Activated CD4-positive, alpha-beta T cell treated with anti-CD3 and anti-CD28 coated beads, Interleukin-2, amount 10 ng/mL, durations not matched to agents 24 days and 14 days (primary cell): Measurements from ENCODE around the gene SUGCT. TPM values are rescaled to one million over a fixed set of nuclear protein-coding genes. Genes with fewer than 3 reads are reported as not detected.
"Not testable (repeated sequence)": the region's sequence is repeated elsewhere in the genome, so short reads cannot be mapped to it uniquely, and the experiment has no call there.

ENCODE experiments used
- DNase-seq: peaks from one replicate; pipeline ENCODE4 v3.0.0; 2022
- H3K27ac Mint-ChIP-seq: one replicate; pipeline ENCODE4 v1.8.0; 2022; ENCODE audit warnings: mild to moderate bottlenecking, mixed read lengths
- H3K27me3 Mint-ChIP-seq: one replicate; pipeline ENCODE4 v1.8.0; 2022; ENCODE audit warnings: mixed read lengths
- H3K36me3 Mint-ChIP-seq: one replicate; pipeline ENCODE4 v1.8.0; 2022; ENCODE audit warnings: low read depth, mild to moderate bottlenecking, mixed read lengths
- H3K4me1 Mint-ChIP-seq: one replicate; pipeline ENCODE4 v1.8.0; 2021; ENCODE audit warnings: mixed read lengths
- H3K4me3 Mint-ChIP-seq: one replicate; pipeline ENCODE4 v1.8.0; 2022; ENCODE audit warnings: mild to moderate bottlenecking, moderate library complexity, mixed read lengths
- H3K9me3 Mint-ChIP-seq: one replicate; pipeline ENCODE4 v1.8.0; 2021; ENCODE audit warnings: mixed read lengths
- intact Hi-C: fragments of 100-400 bp; cut with micrococcal nuclease; formaldehyde crosslinking; loops from one replicate; pipeline ENCODE4 v1.15.1; 2023
- total RNA-seq: library from RNA; stranded (reverse); gene quantifications from 2 replicates; pipeline ENCODE4 v1.2.3, GENCODE V29; 2022

Gene SUGCT
- total RNA-seq, 1 donor from 2014 or later, result 0.91 TPM

GRCh38 chr7:40587419-40587818 is 452.6 kb downstream of the SUGCT start:
- intact Hi-C loops, result no loop called here
- Mint-ChIP-seq H3K9me3 (peaks cover 4% of the 10 kb centered on the region), H3K4me1 (no peaks in the 10 kb centered on the region), H3K36me3 (no peaks in the 10 kb centered on the region), H3K27me3 (no peaks in the 10 kb centered on the region), H3K4me3 (no peak overlapping the region), H3K27ac (no peak overlapping the region)
- DNase-seq, result no peak

GRCh38 chr7:40595129-40595528 is 460.3 kb downstream of the SUGCT start:
- no peak for DNase-seq
- peaks cover 11% of the 10 kb centered on the region for H3K9me3 Mint-ChIP-seq
- no peak overlapping the region for H3K4me3 Mint-ChIP-seq

DNA sequence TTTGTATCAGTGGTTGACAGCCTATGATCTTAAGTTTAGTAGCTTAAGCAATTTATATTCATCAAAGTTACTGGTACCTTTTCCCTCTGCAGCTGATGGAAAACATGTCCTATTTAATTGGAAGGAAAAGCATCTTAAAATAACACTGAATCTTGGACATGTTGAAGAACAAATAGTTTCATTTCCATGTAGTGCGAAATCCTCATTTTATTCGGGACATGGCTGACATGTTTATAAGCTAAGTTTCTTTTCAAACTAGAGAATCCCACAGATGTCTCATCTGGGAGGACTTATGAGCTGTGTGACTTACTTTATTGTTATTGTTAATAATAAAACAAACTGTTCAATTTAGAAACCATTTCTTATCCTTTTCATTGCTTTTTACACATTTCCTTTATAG is 461.0 kb downstream of the SUGCT start:
- H3K27me3 Mint-ChIP-seq, result no peaks in the 10 kb centered on the region
- no peak overlapping the region for H3K27ac Mint-ChIP-seq
- H3K4me1 Mint-ChIP-seq, result no peaks in the 10 kb centered on the region
- no peaks in the 10 kb centered on the region for H3K36me3 Mint-ChIP-seq
- intact Hi-C loops, result no loop called here
- peaks cover 11% of the 10 kb centered on the region for H3K9me3 Mint-ChIP-seq
- H3K4me3 Mint-ChIP-seq, result no peak overlapping the region
- DNase-seq, result no peak

More at GRCh38 chr7:40595129-40595528, 460.3 kb downstream of the SUGCT start:
- intact Hi-C loops, result no loop called here
- Mint-ChIP-seq H3K27ac (no peak overlapping the region), H3K4me1 (no peaks in the 10 kb centered on the region), H3K36me3 (no peaks in the 10 kb centered on the region), H3K27me3 (no peaks in the 10 kb centered on the region)

DNA sequence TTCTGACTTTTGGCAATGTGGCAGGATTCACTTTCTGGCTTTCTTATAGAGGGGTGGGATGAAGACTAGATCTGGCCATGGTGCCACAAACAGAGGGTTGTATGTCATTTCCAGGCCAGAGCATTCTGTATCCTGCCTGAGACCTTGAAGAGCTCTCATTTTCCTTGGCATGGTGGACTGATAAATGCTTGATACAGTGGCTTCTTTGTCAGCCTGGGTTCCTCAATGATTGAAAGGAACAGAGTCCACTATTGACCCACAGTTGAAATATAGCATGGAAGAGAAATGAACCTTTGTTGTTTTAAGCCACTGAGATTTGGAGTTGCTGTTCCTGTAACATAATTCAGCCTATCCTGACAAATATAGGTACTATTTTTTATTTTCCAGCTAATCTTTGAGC is 462.7 kb downstream of the SUGCT start:
- H3K36me3 Mint-ChIP-seq, result no peaks in the 10 kb centered on the region
- H3K4me1 Mint-ChIP-seq, result no peaks in the 10 kb centered on the region
- no peaks in the 10 kb centered on the region for H3K27me3 Mint-ChIP-seq
- DNase-seq, result no peak
- H3K4me3 Mint-ChIP-seq, result no peak overlapping the region
- no peak overlapping the region for H3K27ac Mint-ChIP-seq
- H3K9me3 Mint-ChIP-seq, result peaks cover 11% of the 10 kb centered on the region
- intact Hi-C loops, result no loop called here

DNA sequence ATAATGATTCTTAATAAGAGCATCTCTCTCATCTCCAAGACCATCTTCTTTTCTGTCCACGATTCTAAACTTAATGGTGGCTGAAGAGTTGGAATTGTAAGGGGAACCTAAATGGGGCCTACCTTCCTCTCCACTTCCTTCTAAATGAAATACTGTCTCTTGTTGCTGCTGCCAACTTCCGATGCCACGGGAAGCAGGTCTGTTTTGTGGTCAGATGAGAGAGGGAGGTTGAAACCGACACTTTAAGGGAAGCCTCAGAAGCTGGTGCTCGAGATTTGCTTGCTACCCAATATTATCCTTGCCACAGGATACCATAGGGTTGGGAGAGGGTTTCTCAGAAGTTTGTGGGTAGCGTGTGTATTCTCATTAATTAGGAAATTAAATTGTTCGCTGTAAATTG is 464.1 kb downstream of the SUGCT start:
- no peaks in the 10 kb centered on the region for H3K4me1 Mint-ChIP-seq
- no peak for DNase-seq
- H3K27me3 Mint-ChIP-seq, result no peaks in the 10 kb centered on the region
- intact Hi-C loops, result no loop called here
- H3K9me3 Mint-ChIP-seq, result peaks cover 7% of the 10 kb centered on the region
- no peak overlapping the region for H3K27ac Mint-ChIP-seq
- no peak overlapping the region for H3K4me3 Mint-ChIP-seq
- H3K36me3 Mint-ChIP-seq, result no peaks in the 10 kb centered on the region

DNA sequence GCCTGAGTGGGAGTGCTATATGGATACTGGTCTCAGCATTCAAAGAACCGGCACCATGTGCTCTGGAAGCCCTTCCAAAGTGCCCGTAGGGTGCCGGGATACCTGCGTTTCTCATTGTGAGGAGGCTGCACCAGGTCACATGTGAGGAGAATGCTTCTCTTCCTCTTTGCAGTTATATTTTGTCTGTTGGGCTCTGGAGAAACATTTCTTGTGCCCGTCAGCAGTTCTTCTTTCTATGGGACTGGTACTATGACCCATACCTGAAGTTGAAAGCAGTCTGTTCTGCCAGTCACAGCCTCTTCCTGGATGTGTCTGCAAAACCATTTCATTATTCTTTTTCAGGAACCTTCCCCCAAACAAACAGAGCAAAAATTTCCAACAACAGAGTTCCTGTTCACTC is 465.0 kb downstream of the SUGCT start:
- Mint-ChIP-seq H3K9me3 (peaks cover 3% of the 10 kb centered on the region), H3K27ac (no peak overlapping the region), H3K4me3 (no peak overlapping the region), H3K36me3 (no peaks in the 10 kb centered on the region), H3K27me3 (no peaks in the 10 kb centered on the region), H3K4me1 (no peaks in the 10 kb centered on the region)
- no peak for DNase-seq
- intact Hi-C loops, result no loop called here

DNA sequence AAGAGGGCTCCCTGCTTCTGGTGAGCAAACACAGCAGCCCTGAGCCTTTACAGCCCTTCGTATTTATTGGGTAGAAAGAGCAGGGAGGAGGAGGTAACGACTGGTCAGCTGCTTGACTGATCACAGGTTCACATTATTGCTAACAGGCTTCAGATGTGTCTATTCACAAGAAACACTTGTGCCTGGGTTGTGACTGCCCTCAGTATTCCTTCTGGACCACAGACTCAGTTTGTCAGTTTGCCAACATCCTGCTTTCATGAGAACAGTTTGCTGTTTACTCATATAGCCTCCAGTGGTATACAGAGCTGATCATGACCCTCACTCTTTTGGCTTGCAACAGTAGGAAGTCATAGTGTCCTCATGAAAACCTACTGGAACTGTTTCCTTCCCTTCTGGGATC is 467.5 kb downstream of the SUGCT start:
- H3K4me1 Mint-ChIP-seq, H3K27ac Mint-ChIP-seq, intact Hi-C loops, H3K36me3 Mint-ChIP-seq, H3K9me3 Mint-ChIP-seq, H3K27me3 Mint-ChIP-seq, H3K4me3 Mint-ChIP-seq, DNase-seq: not testable (repeated sequence)

- no peak overlapping the region for H3K4me3 Mint-ChIP-seq
- no peak overlapping the region for H3K27ac Mint-ChIP-seq
- intact Hi-C loops, result no loop called here
- DNase-seq, result peak; percentile 58
- peaks cover 3% of the 10 kb centered on the region for H3K9me3 Mint-ChIP-seq
- H3K27me3 Mint-ChIP-seq, result peaks cover 2% of the 10 kb centered on the region
- no peaks in the 10 kb centered on the region for H3K4me1 Mint-ChIP-seq
- no peaks in the 10 kb centered on the region for H3K36me3 Mint-ChIP-seq
Observed at GRCh38 chr7:40604601-40605438, 470.0 kb downstream of the SUGCT start.

- peaks cover 2% of the 10 kb centered on the region for H3K27me3 Mint-ChIP-seq
- intact Hi-C loops, result no loop called here
- H3K9me3 Mint-ChIP-seq, result no peaks in the 10 kb centered on the region
- no peaks in the 10 kb centered on the region for H3K36me3 Mint-ChIP-seq
- no peak overlapping the region for H3K27ac Mint-ChIP-seq
- DNase-seq, result no peak
- no peaks in the 10 kb centered on the region for H3K4me1 Mint-ChIP-seq
- H3K4me3 Mint-ChIP-seq, result no peak overlapping the region
Observed at GRCh38 chr7:40608321-40609075, 473.7 kb downstream of the SUGCT start.

- intact Hi-C loops, result no loop called here
- H3K27ac Mint-ChIP-seq, result no peak overlapping the region
- no peaks in the 10 kb centered on the region for H3K4me1 Mint-ChIP-seq
- no peaks in the 10 kb centered on the region for H3K36me3 Mint-ChIP-seq
- DNase-seq, result no peak
- H3K4me3 Mint-ChIP-seq, result no peak overlapping the region
- H3K9me3 Mint-ChIP-seq, result no peaks in the 10 kb centered on the region
- H3K27me3 Mint-ChIP-seq, result peaks cover 2% of the 10 kb centered on the region
Observed at GRCh38 chr7:40610461-40610860, 475.7 kb downstream of the SUGCT start.

DNA sequence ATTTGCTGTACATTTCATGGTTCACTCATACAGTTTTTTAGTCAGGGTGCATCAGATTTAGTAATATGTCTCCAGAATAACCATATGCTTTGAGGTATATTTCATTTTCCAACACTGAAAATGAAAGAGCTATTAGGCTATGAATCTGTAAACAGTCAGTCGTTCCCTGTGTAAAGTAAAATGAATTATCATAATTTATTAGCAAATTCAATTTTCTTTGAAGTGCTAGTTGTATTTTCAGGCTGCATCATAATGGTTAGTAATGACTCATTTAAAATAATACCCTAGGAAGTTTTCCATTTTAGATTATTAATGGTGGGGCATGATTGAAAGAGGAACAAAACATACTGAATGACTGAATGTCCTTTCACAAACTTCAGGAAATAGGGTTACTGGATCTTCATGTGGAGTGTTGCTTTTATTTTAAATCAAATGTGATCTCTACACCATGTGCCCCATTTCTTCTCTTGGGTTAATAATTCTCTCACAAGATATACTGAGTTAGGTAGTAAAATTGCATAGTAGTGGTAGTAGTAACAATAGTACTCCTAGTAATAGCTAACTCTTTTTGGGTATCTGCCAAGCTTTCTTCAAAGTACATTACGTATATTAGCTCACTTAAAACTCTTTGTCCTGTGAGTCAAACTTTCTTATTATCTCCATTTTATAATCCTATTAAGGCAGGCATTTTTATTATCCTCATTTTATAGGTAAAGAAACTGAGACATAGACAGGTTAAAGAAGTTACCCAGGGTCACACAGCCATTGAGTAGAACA is 476.5 kb downstream of the SUGCT start:
- Mint-ChIP-seq H3K27me3 (no peaks in the 10 kb centered on the region), H3K27ac (no peak overlapping the region), H3K4me1 (no peaks in the 10 kb centered on the region), H3K4me3 (no peak overlapping the region), H3K9me3 (no peaks in the 10 kb centered on the region), H3K36me3 (no peaks in the 10 kb centered on the region)
- DNase-seq, result no peak
- intact Hi-C loops, result no loop called here

DNA sequence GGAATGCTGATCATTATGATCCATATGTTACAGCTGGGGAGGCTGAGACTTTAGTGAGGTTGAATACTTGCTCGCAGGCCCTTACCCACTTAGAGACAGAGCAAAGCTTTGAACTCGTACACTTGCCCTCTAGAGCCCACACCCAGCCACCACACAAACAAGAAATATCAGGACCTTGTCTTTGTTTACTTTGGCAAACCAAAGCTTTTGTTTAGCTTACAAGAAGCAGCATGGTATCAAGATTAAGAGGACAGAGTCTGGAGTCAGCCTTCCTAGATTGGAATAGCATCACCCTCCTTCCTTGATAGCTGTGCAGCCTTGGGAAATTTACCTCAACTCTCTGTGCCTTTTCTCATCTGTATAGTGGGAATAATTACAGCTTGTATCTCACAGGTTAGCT is 477.5 kb downstream of the SUGCT start:
- no peak overlapping the region for H3K4me3 Mint-ChIP-seq
- no peak for DNase-seq
- no peak overlapping the region for H3K27ac Mint-ChIP-seq
- no peaks in the 10 kb centered on the region for H3K9me3 Mint-ChIP-seq
- intact Hi-C loops, result no loop called here
- no peaks in the 10 kb centered on the region for H3K27me3 Mint-ChIP-seq
- H3K36me3 Mint-ChIP-seq, result no peaks in the 10 kb centered on the region
- H3K4me1 Mint-ChIP-seq, result no peaks in the 10 kb centered on the region

DNA sequence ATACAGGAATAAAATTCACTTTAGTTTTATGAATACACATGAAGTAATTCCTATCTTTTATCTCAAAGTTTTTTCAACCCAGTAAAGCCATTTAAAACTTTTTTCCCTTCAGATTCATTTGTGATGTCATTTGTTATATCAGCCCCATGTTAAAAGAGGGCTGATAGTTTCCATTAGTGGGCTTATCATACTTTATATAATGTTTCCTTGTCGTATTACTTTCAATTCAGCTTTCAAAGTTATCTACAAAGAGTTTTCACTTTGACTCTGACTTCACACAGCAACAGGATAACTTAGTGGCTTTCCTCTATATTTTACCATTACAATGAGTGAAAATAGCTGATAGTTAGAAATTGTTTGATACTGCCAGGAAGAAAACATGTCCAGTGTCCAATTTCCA is 484.8 kb downstream of the SUGCT start:
- Mint-ChIP-seq H3K36me3 (no peaks in the 10 kb centered on the region), H3K27ac (no peak overlapping the region), H3K4me1 (no peaks in the 10 kb centered on the region), H3K27me3 (peaks cover 2% of the 10 kb centered on the region), H3K4me3 (no peak overlapping the region), H3K9me3 (no peaks in the 10 kb centered on the region)
- intact Hi-C loops, result no loop called here
- no peak for DNase-seq

- H3K4me1 Mint-ChIP-seq, result no peaks in the 10 kb centered on the region
- no peaks in the 10 kb centered on the region for H3K9me3 Mint-ChIP-seq
- no peak overlapping the region for H3K4me3 Mint-ChIP-seq
- no peak overlapping the region for H3K27ac Mint-ChIP-seq
- no peaks in the 10 kb centered on the region for H3K36me3 Mint-ChIP-seq
- H3K27me3 Mint-ChIP-seq, result peaks cover 7% of the 10 kb centered on the region
- no peak for DNase-seq
- intact Hi-C loops, result no loop called here
Observed at GRCh38 chr7:40621592-40621998, 486.8 kb downstream of the SUGCT start.
